ENCODE results near the gene MKS1.

DNA sequence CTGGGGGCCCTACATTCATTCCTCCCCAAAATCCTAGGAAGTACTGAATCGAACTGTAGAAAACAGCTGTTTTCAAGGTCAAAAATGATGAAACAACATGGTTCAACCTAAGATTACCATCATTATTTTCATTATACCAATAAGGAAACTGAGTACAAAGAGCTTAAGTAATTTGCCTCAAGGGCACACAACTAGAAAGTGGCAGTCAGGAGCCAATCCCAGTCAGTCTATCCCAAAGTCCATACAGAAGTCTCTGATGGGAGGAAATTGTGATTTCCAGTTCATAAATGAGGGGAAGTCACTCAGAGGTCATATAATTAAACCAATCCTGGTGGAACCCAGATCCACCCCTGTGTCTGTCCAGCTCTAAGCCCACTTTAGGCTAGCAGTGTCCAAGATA lies 27.7 kb upstream of the MKS1 start:
- TF ChIP-seq, protein P1, sequence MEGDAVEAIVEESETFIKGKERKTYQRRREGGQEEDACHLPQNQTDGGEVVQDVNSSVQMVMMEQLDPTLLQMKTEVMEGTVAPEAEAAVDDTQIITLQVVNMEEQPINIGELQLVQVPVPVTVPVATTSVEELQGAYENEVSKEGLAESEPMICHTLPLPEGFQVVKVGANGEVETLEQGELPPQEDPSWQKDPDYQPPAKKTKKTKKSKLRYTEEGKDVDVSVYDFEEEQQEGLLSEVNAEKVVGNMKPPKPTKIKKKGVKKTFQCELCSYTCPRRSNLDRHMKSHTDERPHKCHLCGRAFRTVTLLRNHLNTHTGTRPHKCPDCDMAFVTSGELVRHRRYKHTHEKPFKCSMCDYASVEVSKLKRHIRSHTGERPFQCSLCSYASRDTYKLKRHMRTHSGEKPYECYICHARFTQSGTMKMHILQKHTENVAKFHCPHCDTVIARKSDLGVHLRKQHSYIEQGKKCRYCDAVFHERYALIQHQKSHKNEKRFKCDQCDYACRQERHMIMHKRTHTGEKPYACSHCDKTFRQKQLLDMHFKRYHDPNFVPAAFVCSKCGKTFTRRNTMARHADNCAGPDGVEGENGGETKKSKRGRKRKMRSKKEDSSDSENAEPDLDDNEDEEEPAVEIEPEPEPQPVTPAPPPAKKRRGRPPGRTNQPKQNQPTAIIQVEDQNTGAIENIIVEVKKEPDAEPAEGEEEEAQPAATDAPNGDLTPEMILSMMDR (conservative IDR thresholded peaks at IDR 0.05; ENCODE audit: low read depth, low read length): no peak
- no peak for TF ChIP-seq EZH2 (IDR thresholded peaks at IDR 0.05; ENCODE audit: low read length, unreplicated experiment)
